ENCODE data around the gene TMEM59.

DNA sequence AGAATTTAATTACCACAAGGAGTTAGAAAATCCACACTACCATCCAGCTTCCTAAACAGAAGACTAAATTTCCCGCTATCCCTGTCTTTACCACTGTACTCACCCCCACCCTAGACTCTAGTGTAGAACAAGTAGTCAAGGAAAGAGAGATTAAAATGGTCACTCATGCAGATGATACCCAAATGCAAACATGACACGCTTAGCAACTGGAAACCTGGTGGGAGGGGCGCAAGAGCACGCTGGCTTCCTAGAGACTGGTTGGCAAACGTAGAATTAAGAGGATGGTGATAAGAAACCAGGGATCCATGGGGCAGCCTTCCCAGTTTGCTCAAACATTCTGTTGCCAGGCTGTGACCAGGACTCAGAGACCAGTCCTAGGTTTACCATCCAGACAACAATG is 25.2 kb downstream of the TMEM59 start:
- TF ChIP-seq GATA2 (IDR thresholded peaks at IDR 0.05; ENCODE audit: low read depth, low read length) (no peak), GATA3 (IDR thresholded peaks at IDR 0.05; ENCODE audit: low read depth, low read length) (no peak)
